ENCODE results near the gene ZNF609.

ZNF609 gene

GRCh38 chr15:64633332-64633731 is 173.0 kb downstream of the ZNF609 start:
- no peak overlapping the region for H3K4me3 Mint-ChIP-seq

GRCh38 chr15:64634027-64634426 is 173.6 kb downstream of the ZNF609 start:
- peaks cover 39% of the 10 kb centered on the region for H3K36me3 Mint-ChIP-seq (ENCODE audit: low read depth)

More at GRCh38 chr15:64633332-64633731, 173.0 kb downstream of the ZNF609 start:
- TF ChIP-seq CTCF (IDR thresholded peaks at IDR 0.05; ENCODE audit: unreplicated experiment in 3 of 3): no peak
- peak overlapping the region in 2 of 3 experiments; percentile 23 to 92 for H3K27ac Mint-ChIP-seq
- H3K36me3 Mint-ChIP-seq (ENCODE audit: low read depth): peaks cover 42% of the 10 kb centered on the region
- H3K9me3 Mint-ChIP-seq: peaks cover 3% of the 10 kb centered on the region
- peaks cover 33% of the 10 kb centered on the region for H3K4me1 Mint-ChIP-seq
- H3K27me3 Mint-ChIP-seq (ENCODE audit: low read depth): no peaks in the 10 kb centered on the region

GRCh38 chr15:64634576-64635498 is 174.5 kb downstream of the ZNF609 start:
- peaks cover 38% of the 10 kb centered on the region for H3K36me3 Mint-ChIP-seq (ENCODE audit: low read depth)
- H3K27ac Mint-ChIP-seq: peak overlapping the region; percentile 68 to 92 (median 91)
- no peak for TF ChIP-seq CTCF (IDR thresholded peaks at IDR 0.05; ENCODE audit: unreplicated experiment in 3 of 3)
- H3K9me3 Mint-ChIP-seq: peaks cover 3% of the 10 kb centered on the region
- H3K27me3 Mint-ChIP-seq (ENCODE audit: low read depth): no peaks in the 10 kb centered on the region
- peak overlapping the region in 2 of 3 experiments; percentile 36 to 52 for H3K4me3 Mint-ChIP-seq
- peaks cover 38% of the 10 kb centered on the region for H3K4me1 Mint-ChIP-seq

More at GRCh38 chr15:64634027-64634426, 173.6 kb downstream of the ZNF609 start:
- H3K9me3 Mint-ChIP-seq: peaks cover 3% of the 10 kb centered on the region
- peak overlapping the region in 1 of 3 experiments; percentile 36 for H3K4me3 Mint-ChIP-seq
- no peaks in the 10 kb centered on the region for H3K27me3 Mint-ChIP-seq (ENCODE audit: low read depth)
- peak overlapping the region; percentile 68 to 92 (median 91) for H3K27ac Mint-ChIP-seq
- peaks cover 33% of the 10 kb centered on the region for H3K4me1 Mint-ChIP-seq
- TF ChIP-seq CTCF (IDR thresholded peaks at IDR 0.05; ENCODE audit: unreplicated experiment in 3 of 3): no peak

- TF ChIP-seq CTCF (IDR thresholded peaks at IDR 0.05; ENCODE audit: unreplicated experiment in 3 of 3): no peak
- peaks cover 47% of the 10 kb centered on the region for H3K4me1 Mint-ChIP-seq
- H3K36me3 Mint-ChIP-seq (ENCODE audit: low read depth): peaks cover 37% of the 10 kb centered on the region
- no peaks in the 10 kb centered on the region for H3K27me3 Mint-ChIP-seq (ENCODE audit: low read depth)
- H3K27ac Mint-ChIP-seq: peak overlapping the region; percentile 68 to 92 (median 91)
- peaks cover 3% of the 10 kb centered on the region for H3K9me3 Mint-ChIP-seq
- H3K4me3 Mint-ChIP-seq: peak overlapping the region in 1 of 3 experiments; percentile 1
Observed at GRCh38 chr15:64635499-64636495, 175.4 kb downstream of the ZNF609 start.

- Mint-ChIP-seq H3K27me3 (ENCODE audit: low read depth) (no peaks in the 10 kb centered on the region), H3K4me3 (no peak overlapping the region), H3K4me1 (peaks cover 49% of the 10 kb centered on the region), H3K36me3 (ENCODE audit: low read depth) (peaks cover 33% of the 10 kb centered on the region), H3K27ac (peak overlapping the region; percentile 68 to 92 (median 91)), H3K9me3 (peaks cover 3% of the 10 kb centered on the region)
- TF ChIP-seq CTCF (IDR thresholded peaks at IDR 0.05; ENCODE audit: unreplicated experiment in 3 of 3): no peak
Observed at GRCh38 chr15:64636556-64636955, 176.2 kb downstream of the ZNF609 start.

Measured in nephron (organoid).